ENCODE measurements around the gene GLIS1.

The GLIS1 gene

GRCh38 chr1:53696990-53697389 is 42.0 kb downstream of the GLIS1 start:
- no peaks in the 10 kb centered on the region for H3K4me1 ChIP-seq (ENCODE audit: low read length)

GRCh38 chr1:53696571-53696970 is 42.4 kb downstream of the GLIS1 start:
- no peaks in the 10 kb centered on the region for H4K20me1 ChIP-seq (ENCODE audit: insufficient read depth, low read length)
- H3K4me2 ChIP-seq (ENCODE audit: low read depth, low read length), result no peak overlapping the region
- no peaks in the 10 kb centered on the region for H3K9me2 ChIP-seq (replicated peaks; ENCODE audit: insufficient read depth, low read length)
- H3K27ac ChIP-seq (ENCODE audit: low read length), result no peak overlapping the region
- no peak overlapping the region for H3K9ac ChIP-seq (ENCODE audit: low read length)
- no peaks in the 10 kb centered on the region for H3K4me1 ChIP-seq (ENCODE audit: low read length)
- DNase-seq, result no peak
- H3K27me3 ChIP-seq (replicated peaks; ENCODE audit: insufficient read depth, low read length), result no peaks in the 10 kb centered on the region
- H3K36me3 ChIP-seq (replicated peaks; ENCODE audit: insufficient read depth, low read length), result no peaks in the 10 kb centered on the region
- H3K9me3 ChIP-seq (replicated peaks; ENCODE audit: insufficient read depth, low read length), result no peaks in the 10 kb centered on the region
- no peak overlapping the region for H3K4me3 ChIP-seq (ENCODE audit: low read length)
- no peak overlapping the region for H2AFZ ChIP-seq (ENCODE audit: low read length)
- TF ChIP-seq CTCF (IDR thresholded peaks at IDR 0.05; ENCODE audit: low read length) (no peak), EZH2 (optimal IDR thresholded peaks at IDR 0.05; ENCODE audit: low read depth, low read length) (no peak), EZH2phosphoT487 (IDR thresholded peaks at IDR 0.05; ENCODE audit: low read length) (no peak)
- H3F3A ChIP-seq (ENCODE audit: insufficient read depth, low read length), result no peaks in the 10 kb centered on the region
- no peaks in the 10 kb centered on the region for H3K79me2 ChIP-seq (ENCODE audit: low read length)

More at GRCh38 chr1:53696990-53697389, 42.0 kb downstream of the GLIS1 start:
- Histone ChIP-seq H3K79me2 (ENCODE audit: low read length) (no peaks in the 10 kb centered on the region), H3K4me3 (ENCODE audit: low read length) (no peak overlapping the region), H3K9me2 (replicated peaks; ENCODE audit: insufficient read depth, low read length) (no peaks in the 10 kb centered on the region), H2AFZ (ENCODE audit: low read length) (no peak overlapping the region), H3F3A (ENCODE audit: insufficient read depth, low read length) (no peaks in the 10 kb centered on the region), H3K9me3 (replicated peaks; ENCODE audit: insufficient read depth, low read length) (no peaks in the 10 kb centered on the region), H3K9ac (ENCODE audit: low read length) (no peak overlapping the region), H3K27ac (ENCODE audit: low read length) (no peak overlapping the region), H4K20me1 (ENCODE audit: insufficient read depth, low read length) (no peaks in the 10 kb centered on the region), H3K27me3 (replicated peaks; ENCODE audit: insufficient read depth, low read length) (no peaks in the 10 kb centered on the region), H3K4me2 (ENCODE audit: low read depth, low read length) (no peak overlapping the region), H3K36me3 (replicated peaks; ENCODE audit: insufficient read depth, low read length) (no peaks in the 10 kb centered on the region)
- no peak for DNase-seq
- TF ChIP-seq CTCF (IDR thresholded peaks at IDR 0.05; ENCODE audit: low read length) (no peak), EZH2phosphoT487 (IDR thresholded peaks at IDR 0.05; ENCODE audit: low read length) (no peak), EZH2 (optimal IDR thresholded peaks at IDR 0.05; ENCODE audit: low read depth, low read length) (no peak)

GRCh38 chr1:53696051-53696450 is 42.9 kb downstream of the GLIS1 start:
- H4K20me1 ChIP-seq (ENCODE audit: insufficient read depth, low read length), result no peaks in the 10 kb centered on the region
- H3F3A ChIP-seq (ENCODE audit: insufficient read depth, low read length), result no peaks in the 10 kb centered on the region
- no peaks in the 10 kb centered on the region for H3K9me3 ChIP-seq (replicated peaks; ENCODE audit: insufficient read depth, low read length)
- H3K9me2 ChIP-seq (replicated peaks; ENCODE audit: insufficient read depth, low read length), result no peaks in the 10 kb centered on the region
- no peak overlapping the region for H3K27ac ChIP-seq (ENCODE audit: low read length)
- no peak for DNase-seq
- H3K4me3 ChIP-seq (ENCODE audit: low read length), result no peak overlapping the region
- no peaks in the 10 kb centered on the region for H3K79me2 ChIP-seq (ENCODE audit: low read length)
- TF ChIP-seq CTCF (IDR thresholded peaks at IDR 0.05; ENCODE audit: low read length) (no peak), EZH2phosphoT487 (IDR thresholded peaks at IDR 0.05; ENCODE audit: low read length) (no peak), EZH2 (optimal IDR thresholded peaks at IDR 0.05; ENCODE audit: low read depth, low read length) (no peak)
- H3K9ac ChIP-seq (ENCODE audit: low read length), result no peak overlapping the region
- H2AFZ ChIP-seq (ENCODE audit: low read length), result no peak overlapping the region
- H3K4me2 ChIP-seq (ENCODE audit: low read depth, low read length), result no peak overlapping the region
- no peaks in the 10 kb centered on the region for H3K36me3 ChIP-seq (replicated peaks; ENCODE audit: insufficient read depth, low read length)
- H3K27me3 ChIP-seq (replicated peaks; ENCODE audit: insufficient read depth, low read length), result no peaks in the 10 kb centered on the region
- no peaks in the 10 kb centered on the region for H3K4me1 ChIP-seq (ENCODE audit: low read length)
